SK-N-SH treated with all-trans-retinoic acid at 6 μM for 48 hours (cell line): ENCODE data around the gene TFB2M.

ENCODE experiments used
- ATAC-seq: fragments of 200-7000 bp; cut with Tn5 transposase; 3 replicates; pipeline ENCODE4 v1.9.1; 2020; ENCODE audit warnings: mild to moderate bottlenecking, moderate library complexity
- ARNTL ChIP-seq: fragments of 450-650 bp; formaldehyde crosslinking; IDR thresholded peaks from 2 replicates; pipeline ENCODE4 v1.5.0; 2020; ENCODE audit warnings: low read depth, mild to moderate bottlenecking, moderate library complexity, borderline replicate concordance
- BACH2 ChIP-seq: fragments of 250-450 bp; sonication (Bioruptor Pico); IDR thresholded peaks from 2 replicates; pipeline ENCODE4 v1.9.0; 2021; ENCODE audit warnings: mild to moderate bottlenecking, borderline replicate concordance
- CSDC2 ChIP-seq: fragments of 250-450 bp; sonication (Bioruptor Pico); IDR thresholded peaks from 2 replicates; pipeline ENCODE4 v1.5.0; 2020; ENCODE audit warnings: mild to moderate bottlenecking, moderate library complexity
- ESRRG ChIP-seq: fragments of 250-450 bp; sonication (Bioruptor Pico); IDR thresholded peaks from 2 replicates; pipeline ENCODE4 v1.6.1; 2021; ENCODE audit warnings: mild to moderate bottlenecking
- GLIS3 ChIP-seq: fragments of 250-450 bp; sonication (Bioruptor Pico); IDR thresholded peaks from 2 replicates; pipeline ENCODE4 v1.5.0; 2020; ENCODE audit warnings: mild to moderate bottlenecking, moderate library complexity
- ISL1 ChIP-seq: fragments of 250-450 bp; sonication (Bioruptor Pico); IDR thresholded peaks from 2 replicates; pipeline ENCODE4 v2.1.2; 2022; ENCODE audit warnings: mild to moderate bottlenecking, moderate library complexity
- OSR1 ChIP-seq: fragments of 250-450 bp; sonication (Bioruptor Pico); IDR thresholded peaks from 2 replicates; pipeline ENCODE4 v1.8.0; 2022; ENCODE audit warnings: moderate library complexity, mild to moderate bottlenecking, inconsistent platforms
- PPARA ChIP-seq: fragments of 250-450 bp; sonication (Bioruptor Pico); IDR thresholded peaks from 2 replicates; pipeline ENCODE4 v1.5.0; 2020; ENCODE audit warnings: mild to moderate bottlenecking, borderline replicate concordance
- RARB ChIP-seq: fragments of 250-450 bp; sonication (Bioruptor Pico); IDR thresholded peaks from 2 replicates; pipeline ENCODE4 v1.8.0; 2021; ENCODE audit warnings: mild to moderate bottlenecking, moderate library complexity
- SNAI2 ChIP-seq: fragments of 250-450 bp; sonication (Bioruptor Pico); IDR thresholded peaks from 2 replicates; pipeline ENCODE4 v1.5.0; 2020; ENCODE audit warnings: mild to moderate bottlenecking, moderate library complexity
- TCF4 ChIP-seq: fragments of 250-450 bp; sonication (Bioruptor Pico); IDR thresholded peaks from 2 replicates; pipeline ENCODE4 v1.8.0; 2021; ENCODE audit warnings: mild to moderate bottlenecking, moderate library complexity, borderline replicate concordance
- TOX ChIP-seq: fragments of 250-450 bp; sonication (Bioruptor Pico); IDR thresholded peaks from 2 replicates; pipeline ENCODE4 v1.8.0; 2021; ENCODE audit warnings: mild to moderate bottlenecking, moderate library complexity, borderline replicate concordance
- ZC3H10 ChIP-seq: fragments of 250-450 bp; sonication (Bioruptor Pico); IDR thresholded peaks from 2 replicates; pipeline ENCODE4 v1.5.1; 2021; ENCODE audit warnings: mild to moderate bottlenecking, moderate library complexity
- ZFP3 ChIP-seq: fragments of 250-450 bp; sonication (Bioruptor Pico); IDR thresholded peaks from 2 replicates; pipeline ENCODE4 v1.5.0; 2020; ENCODE audit warnings: mild to moderate bottlenecking, moderate library complexity
- ZFP30 ChIP-seq: fragments of 450-650 bp; formaldehyde crosslinking; IDR thresholded peaks from 2 replicates; pipeline ENCODE4 v1.5.0; 2022; ENCODE audit warnings: mild to moderate bottlenecking, moderate library complexity
- ZNF565 ChIP-seq: fragments of 450-650 bp; formaldehyde crosslinking; conservative IDR thresholded peaks from 2 replicates; pipeline ENCODE4 v1.5.0; 2020; ENCODE audit warnings: low read depth, mild to moderate bottlenecking, moderate library complexity
- ZNF70 ChIP-seq: fragments of 450-650 bp; formaldehyde crosslinking; IDR thresholded peaks from 2 replicates; pipeline ENCODE4 v1.5.0; 2020; ENCODE audit warnings: mild to moderate bottlenecking, moderate library complexity
- ZNF8 ChIP-seq: fragments of 450-650 bp; formaldehyde crosslinking; IDR thresholded peaks from 2 replicates; pipeline ENCODE4 v1.5.0; 2020; ENCODE audit warnings: mild to moderate bottlenecking, moderate library complexity
- TF ChIP-seq, protein P1 (sequence below): fragments of 250-450 bp; sonication (Bioruptor Pico); IDR thresholded peaks from 2 replicates; pipeline ENCODE4 v1.5.1; 2020; ENCODE audit warnings: low read depth, mild to moderate bottlenecking, moderate library complexity
- TF ChIP-seq, protein P2 (sequence below): fragments of 250-450 bp; sonication (Bioruptor Pico); IDR thresholded peaks from 2 replicates; pipeline ENCODE4 v1.5.0; 2020; ENCODE audit warnings: mild to moderate bottlenecking, moderate library complexity
- TF ChIP-seq, protein P3 (sequence below): fragments of 250-450 bp; sonication (Bioruptor Pico); IDR thresholded peaks from 2 replicates; pipeline ENCODE4 v1.5.1; 2021; ENCODE audit warnings: mild to moderate bottlenecking, moderate library complexity
- TF ChIP-seq, protein P4 (sequence below): fragments of 250-450 bp; sonication (Bioruptor Pico); IDR thresholded peaks from 2 replicates; pipeline ENCODE4 v1.8.0; 2020; ENCODE audit warnings: mild to moderate bottlenecking, moderate library complexity, borderline replicate concordance
- TF ChIP-seq, protein P5 (sequence below): fragments of 250-450 bp; sonication (Bioruptor Pico); IDR thresholded peaks from 2 replicates; pipeline ENCODE4 v1.8.0; 2021; ENCODE audit warnings: low read depth, mild to moderate bottlenecking, moderate library complexity, borderline replicate concordance

TFB2M gene

DNA sequence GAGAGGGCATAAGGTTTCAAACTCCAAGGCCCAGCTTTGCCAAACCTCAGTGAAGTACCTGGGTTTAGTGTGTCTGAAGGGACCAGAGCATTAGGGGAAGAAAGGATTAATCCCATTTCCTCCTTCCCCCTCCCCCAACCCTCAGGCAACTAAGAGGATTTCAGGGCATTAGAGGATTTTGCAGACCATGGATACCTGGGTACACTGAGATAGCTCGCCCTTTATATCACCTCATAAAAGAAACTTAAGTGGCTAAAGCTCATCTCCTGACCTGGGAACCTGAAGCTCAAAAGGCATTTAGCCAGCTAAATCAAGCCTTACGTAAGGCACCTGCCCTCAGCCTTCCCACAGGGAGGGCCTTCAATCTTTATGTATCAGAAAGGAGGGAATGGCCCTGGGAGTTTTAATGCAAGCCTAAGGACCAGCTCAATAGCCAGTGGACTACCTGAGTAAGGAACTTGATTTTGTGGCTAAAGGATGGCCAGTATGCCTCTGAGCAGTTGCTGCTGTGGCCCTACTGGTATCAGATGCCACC, 32.6 kb downstream of the TFB2M start:
- ATAC-seq = no peak
- TF ChIP-seq ESRRG (CRISPR knock-in tag) (no peak), SNAI2 (CRISPR knock-in tag) (no peak), PPARA (no peak), ZNF565 (no peak), ZNF8 (no peak), ZNF70 (CRISPR knock-in tag) (no peak), ZC3H10 (CRISPR knock-in tag) (no peak), CSDC2 (CRISPR knock-in tag) (no peak), ISL1 (CRISPR knock-in tag) (no peak), TCF4 (CRISPR knock-in tag) (no peak), OSR1 (CRISPR knock-in tag) (no peak), ZFP3 (CRISPR knock-in tag) (no peak)
- TF ChIP-seq, protein P1, sequence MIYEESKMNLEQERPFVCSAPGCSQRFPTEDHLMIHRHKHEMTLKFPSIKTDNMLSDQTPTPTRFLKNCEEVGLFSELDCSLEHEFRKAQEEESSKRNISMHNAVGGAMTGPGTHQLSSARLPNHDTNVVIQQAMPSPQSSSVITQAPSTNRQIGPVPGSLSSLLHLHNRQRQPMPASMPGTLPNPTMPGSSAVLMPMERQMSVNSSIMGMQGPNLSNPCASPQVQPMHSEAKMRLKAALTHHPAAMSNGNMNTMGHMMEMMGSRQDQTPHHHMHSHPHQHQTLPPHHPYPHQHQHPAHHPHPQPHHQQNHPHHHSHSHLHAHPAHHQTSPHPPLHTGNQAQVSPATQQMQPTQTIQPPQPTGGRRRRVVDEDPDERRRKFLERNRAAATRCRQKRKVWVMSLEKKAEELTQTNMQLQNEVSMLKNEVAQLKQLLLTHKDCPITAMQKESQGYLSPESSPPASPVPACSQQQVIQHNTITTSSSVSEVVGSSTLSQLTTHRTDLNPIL (CRISPR knock-in tag) = no peak
- TF ChIP-seq, protein P2, sequence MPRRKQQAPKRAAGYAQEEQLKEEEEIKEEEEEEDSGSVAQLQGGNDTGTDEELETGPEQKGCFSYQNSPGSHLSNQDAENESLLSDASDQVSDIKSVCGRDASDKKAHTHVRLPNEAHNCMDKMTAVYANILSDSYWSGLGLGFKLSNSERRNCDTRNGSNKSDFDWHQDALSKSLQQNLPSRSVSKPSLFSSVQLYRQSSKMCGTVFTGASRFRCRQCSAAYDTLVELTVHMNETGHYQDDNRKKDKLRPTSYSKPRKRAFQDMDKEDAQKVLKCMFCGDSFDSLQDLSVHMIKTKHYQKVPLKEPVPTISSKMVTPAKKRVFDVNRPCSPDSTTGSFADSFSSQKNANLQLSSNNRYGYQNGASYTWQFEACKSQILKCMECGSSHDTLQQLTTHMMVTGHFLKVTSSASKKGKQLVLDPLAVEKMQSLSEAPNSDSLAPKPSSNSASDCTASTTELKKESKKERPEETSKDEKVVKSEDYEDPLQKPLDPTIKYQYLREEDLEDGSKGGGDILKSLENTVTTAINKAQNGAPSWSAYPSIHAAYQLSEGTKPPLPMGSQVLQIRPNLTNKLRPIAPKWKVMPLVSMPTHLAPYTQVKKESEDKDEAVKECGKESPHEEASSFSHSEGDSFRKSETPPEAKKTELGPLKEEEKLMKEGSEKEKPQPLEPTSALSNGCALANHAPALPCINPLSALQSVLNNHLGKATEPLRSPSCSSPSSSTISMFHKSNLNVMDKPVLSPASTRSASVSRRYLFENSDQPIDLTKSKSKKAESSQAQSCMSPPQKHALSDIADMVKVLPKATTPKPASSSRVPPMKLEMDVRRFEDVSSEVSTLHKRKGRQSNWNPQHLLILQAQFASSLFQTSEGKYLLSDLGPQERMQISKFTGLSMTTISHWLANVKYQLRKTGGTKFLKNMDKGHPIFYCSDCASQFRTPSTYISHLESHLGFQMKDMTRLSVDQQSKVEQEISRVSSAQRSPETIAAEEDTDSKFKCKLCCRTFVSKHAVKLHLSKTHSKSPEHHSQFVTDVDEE = no peak
- TF ChIP-seq, protein P3, sequence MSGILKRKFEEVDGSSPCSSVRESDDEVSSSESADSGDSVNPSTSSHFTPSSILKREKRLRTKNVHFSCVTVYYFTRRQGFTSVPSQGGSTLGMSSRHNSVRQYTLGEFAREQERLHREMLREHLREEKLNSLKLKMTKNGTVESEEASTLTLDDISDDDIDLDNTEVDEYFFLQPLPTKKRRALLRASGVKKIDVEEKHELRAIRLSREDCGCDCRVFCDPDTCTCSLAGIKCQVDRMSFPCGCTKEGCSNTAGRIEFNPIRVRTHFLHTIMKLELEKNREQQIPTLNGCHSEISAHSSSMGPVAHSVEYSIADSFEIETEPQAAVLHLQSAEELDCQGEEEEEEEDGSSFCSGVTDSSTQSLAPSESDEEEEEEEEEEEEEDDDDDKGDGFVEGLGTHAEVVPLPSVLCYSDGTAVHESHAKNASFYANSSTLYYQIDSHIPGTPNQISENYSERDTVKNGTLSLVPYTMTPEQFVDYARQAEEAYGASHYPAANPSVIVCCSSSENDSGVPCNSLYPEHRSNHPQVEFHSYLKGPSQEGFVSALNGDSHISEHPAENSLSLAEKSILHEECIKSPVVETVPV (CRISPR knock-in tag) = no peak
- TF ChIP-seq, protein P4, sequence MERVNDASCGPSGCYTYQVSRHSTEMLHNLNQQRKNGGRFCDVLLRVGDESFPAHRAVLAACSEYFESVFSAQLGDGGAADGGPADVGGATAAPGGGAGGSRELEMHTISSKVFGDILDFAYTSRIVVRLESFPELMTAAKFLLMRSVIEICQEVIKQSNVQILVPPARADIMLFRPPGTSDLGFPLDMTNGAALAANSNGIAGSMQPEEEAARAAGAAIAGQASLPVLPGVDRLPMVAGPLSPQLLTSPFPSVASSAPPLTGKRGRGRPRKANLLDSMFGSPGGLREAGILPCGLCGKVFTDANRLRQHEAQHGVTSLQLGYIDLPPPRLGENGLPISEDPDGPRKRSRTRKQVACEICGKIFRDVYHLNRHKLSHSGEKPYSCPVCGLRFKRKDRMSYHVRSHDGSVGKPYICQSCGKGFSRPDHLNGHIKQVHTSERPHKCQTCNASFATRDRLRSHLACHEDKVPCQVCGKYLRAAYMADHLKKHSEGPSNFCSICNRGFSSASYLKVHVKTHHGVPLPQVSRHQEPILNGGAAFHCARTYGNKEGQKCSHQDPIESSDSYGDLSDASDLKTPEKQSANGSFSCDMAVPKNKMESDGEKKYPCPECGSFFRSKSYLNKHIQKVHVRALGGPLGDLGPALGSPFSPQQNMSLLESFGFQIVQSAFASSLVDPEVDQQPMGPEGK = no peak

DNA sequence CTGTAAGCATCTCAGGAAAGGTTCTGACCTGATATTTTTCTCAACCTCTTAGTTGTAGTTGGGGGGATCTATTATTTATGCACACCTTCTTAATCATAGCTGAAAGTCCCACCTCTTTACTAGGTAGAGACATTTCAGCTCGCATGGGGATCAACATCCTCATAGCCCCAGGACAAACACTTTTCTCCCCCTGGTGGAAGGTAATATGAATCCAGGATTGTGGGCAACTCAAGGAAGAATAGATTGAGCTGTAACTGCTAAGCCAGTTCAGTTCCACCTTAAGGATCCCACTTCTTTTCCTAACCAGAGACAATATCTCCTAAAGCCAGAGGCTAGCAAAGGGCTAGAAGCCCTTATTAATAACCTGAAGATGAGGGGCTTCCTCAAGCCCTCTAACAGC, 33.5 kb downstream of the TFB2M start:
- ATAC-seq = peak; percentile 43; the same call in 2 of the 3 replicates

More for the DNA sequence above, 33.5 kb downstream of the TFB2M start:
- TF ChIP-seq BACH2 (no peak), GLIS3 (CRISPR knock-in tag) (no peak), ISL1 (CRISPR knock-in tag) (no peak), ARNTL (no peak), TOX (no peak), ZNF565 (no peak), RARB (CRISPR knock-in tag) (no peak), SNAI2 (CRISPR knock-in tag) (no peak), ZFP30 (CRISPR knock-in tag) (no peak), ZNF8 (no peak), OSR1 (CRISPR knock-in tag) (no peak), CSDC2 (CRISPR knock-in tag) (no peak), ZNF70 (CRISPR knock-in tag) (no peak), PPARA (no peak), ZC3H10 (CRISPR knock-in tag) (no peak)
- TF ChIP-seq, protein P3 (CRISPR knock-in tag) = no peak
- TF ChIP-seq, protein P2 = no peak
- TF ChIP-seq, protein P4 = no peak
- TF ChIP-seq, protein P5, sequence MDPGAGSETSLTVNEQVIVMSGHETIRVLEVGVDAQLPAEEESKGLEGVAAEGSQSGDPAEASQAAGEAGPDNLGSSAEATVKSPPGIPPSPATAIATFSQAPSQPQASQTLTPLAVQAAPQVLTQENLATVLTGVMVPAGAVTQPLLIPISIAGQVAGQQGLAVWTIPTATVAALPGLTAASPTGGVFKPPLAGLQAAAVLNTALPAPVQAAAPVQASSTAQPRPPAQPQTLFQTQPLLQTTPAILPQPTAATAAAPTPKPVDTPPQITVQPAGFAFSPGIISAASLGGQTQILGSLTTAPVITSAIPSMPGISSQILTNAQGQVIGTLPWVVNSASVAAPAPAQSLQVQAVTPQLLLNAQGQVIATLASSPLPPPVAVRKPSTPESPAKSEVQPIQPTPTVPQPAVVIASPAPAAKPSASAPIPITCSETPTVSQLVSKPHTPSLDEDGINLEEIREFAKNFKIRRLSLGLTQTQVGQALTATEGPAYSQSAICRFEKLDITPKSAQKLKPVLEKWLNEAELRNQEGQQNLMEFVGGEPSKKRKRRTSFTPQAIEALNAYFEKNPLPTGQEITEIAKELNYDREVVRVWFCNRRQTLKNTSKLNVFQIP (CRISPR knock-in tag) = no peak
